K562 (cell line): ENCODE results near the gene SHB. TPM values are rescaled to one million over a fixed set of nuclear protein-coding genes. Genes with fewer than 3 reads are reported as not detected.

Experiments
- ATAC-seq: fragments of 200-7000 bp; cut with Tn5 transposase; 3 replicates; pipeline ENCODE4 v1.9.1; 2020; ENCODE audit warnings: moderate library complexity
- BruUV-seq: library from RNA; stranded (reverse); fragments of 400-500 nt; replicated peaks from 2 replicates; lab custom pipeline; 2021; lab: Mats Ljungman, UMichigan
- CTCF ChIA-PET: fragments of 300-600 bp; formaldehyde crosslinking; extraction: SDS; loops from one replicate; lab custom pipeline; 2021; ENCODE audit warnings: low intra/inter-chr PET ratio; lab: Yijun Ruan, JAX
- POLR2A ChIA-PET: fragments of 300-600, 350-650 bp; sonication (Branson Sonifier 250); formaldehyde crosslinking; extraction: SDS; loops from one replicate; lab custom pipeline; 2021; ENCODE audit warnings: antibody characterized with exemption, inconsistent platforms; lab: Yijun Ruan, JAX
- DNase-seq, 4 experiments: peaks; one replicate each; pipeline versions ENCODE4 v3.0.0 to v3.0.0-alpha.2; 2011 to 2018; ENCODE audit warnings: low spot score in 3 of 4, mixed read lengths in 3 of 4; ENCODE audit errors: extremely low read depth in 1 of 4
- FAIRE-seq: peaks from 2 replicates; lab custom pipeline; 2011; peaks lifted over from hg19 to GRCh38; lab: Jason Lieb, UNC
- H2AFZ ChIP-seq: 2 replicates; pipeline ENCODE4 v1.6.0; 2011; ENCODE audit warnings: low read depth, low read length, control low read depth, inconsistent platforms
- H3K27ac ChIP-seq: fragments of 200-600 bp; 3 replicates; pipeline ENCODE4 v1.8.0; 2011; ENCODE audit warnings: low read depth, mild to moderate bottlenecking, control low read depth, inconsistent platforms, low read length, moderate library complexity, mixed read lengths; ENCODE audit errors: extremely low read depth
- H3K27me3 ChIP-seq, 2 experiments: fragments of 300-600 bp in 1 of 2; 2 replicates in 1 of 2; 3 replicates in 1 of 2; pipeline versions ENCODE4 v1.6.0 to v1.8.0; 2011; ENCODE audit warnings: inconsistent platforms in 2 of 2, low read length in 2 of 2, mild to moderate bottlenecking in 1 of 2, mixed read lengths in 1 of 2, moderate library complexity in 1 of 2; ENCODE audit not compliant: control insufficient read depth in 2 of 2, insufficient read depth in 2 of 2
- H3K36me3 ChIP-seq: fragments of 300-600 bp; 3 replicates; pipeline ENCODE4 v1.8.0; 2011; ENCODE audit warnings: mild to moderate bottlenecking, low read length, inconsistent platforms; ENCODE audit not compliant: control insufficient read depth, insufficient read depth
- H3K4me1 ChIP-seq, 2 experiments: fragments of 200-600 bp in 1 of 2; replicated peaks in 1 of 2; 2 replicates in 1 of 2; 3 replicates in 1 of 2; pipeline versions ENCODE4 v1.5.1 to v1.8.0; 2011; ENCODE audit warnings: inconsistent platforms in 2 of 2, low read length in 2 of 2, mild to moderate bottlenecking in 1 of 2, mixed read lengths in 1 of 2, moderate library complexity in 1 of 2; ENCODE audit not compliant: control insufficient read depth in 2 of 2, insufficient read depth in 2 of 2
- H3K4me2 ChIP-seq: 2 replicates; pipeline ENCODE4 v1.6.1; 2011; ENCODE audit warnings: low read length, control low read depth, inconsistent platforms, mixed read lengths; ENCODE audit not compliant: insufficient read depth
- H3K4me3 ChIP-seq: fragments of 200-600 bp; sonication (generic), shearing (Covaris generic); 2 replicates; pipeline ENCODE4 v1.5.1; 2016; ENCODE audit warnings: control low read depth, inconsistent platforms
- H3K79me2 ChIP-seq: fragments of 200-600 bp; 3 replicates; pipeline ENCODE4 v1.8.0; 2011; ENCODE audit warnings: low read length, inconsistent platforms; ENCODE audit not compliant: control insufficient read depth, insufficient read depth
- H3K9ac ChIP-seq, 2 experiments: 2 replicates each; pipeline versions ENCODE4 v1.6.0 to v1.6.1; 2011; ENCODE audit warnings: low read depth in 2 of 2, low read length in 2 of 2, control low read depth in 1 of 2, inconsistent platforms in 1 of 2, mild to moderate bottlenecking in 1 of 2, mixed read lengths in 1 of 2; ENCODE audit not compliant: insufficient read depth in 1 of 2
- H3K9me1 ChIP-seq: one replicate; pipeline ENCODE4 v1.6.0; 2011; ENCODE audit warnings: inconsistent platforms, mild to moderate bottlenecking, low read length, moderate library complexity; ENCODE audit not compliant: control insufficient read depth, insufficient read depth
- H3K9me3 ChIP-seq: replicated peaks from 2 replicates; pipeline ENCODE4 v1.5.1; 2011; ENCODE audit warnings: low read depth, low read length, inconsistent platforms; ENCODE audit not compliant: control insufficient read depth, insufficient read depth
- H4K20me1 ChIP-seq: replicated peaks from 2 replicates; pipeline ENCODE4 v1.6.1; 2011; ENCODE audit warnings: low read length, inconsistent platforms, mixed read lengths; ENCODE audit not compliant: control insufficient read depth, insufficient read depth
- ASH1L ChIP-seq: fragments of 450-650 bp; IDR thresholded peaks from 2 replicates; pipeline ENCODE4 v1.6.1; 2018; ENCODE audit warnings: borderline replicate concordance, mild to moderate bottlenecking, low read depth; ENCODE audit not compliant: partially characterized antibody
- CBFA2T3 ChIP-seq: fragments of 450-650 bp; IDR thresholded peaks from 2 replicates; pipeline ENCODE4 v1.6.1; 2017
- HCFC1 ChIP-seq: IDR thresholded peaks from 2 replicates; pipeline ENCODE4 v1.6.1; 2012; ENCODE audit warnings: low read depth, low read length, improper control_type of control experiment
- KDM4B ChIP-seq, 2 experiments: fragments of 450-650 bp in 1 of 2; sonication (generic) in 1 of 2; IDR thresholded peaks; 2 replicates each; pipeline ENCODE4 v1.6.1; 2016 to 2017; ENCODE audit warnings: borderline replicate concordance in 2 of 2, antibody characterized with exemption in 1 of 2, low read depth in 1 of 2, mild to moderate bottlenecking in 1 of 2
- NBN ChIP-seq: fragments of 450-650 bp; IDR thresholded peaks from 2 replicates; pipeline ENCODE4 v1.6.1; 2016; ENCODE audit warnings: low read depth, mild to moderate bottlenecking
- POLR2A ChIP-seq: fragments of 450-650 bp; conservative IDR thresholded peaks from 2 replicates; pipeline ENCODE4 v1.6.1; 2016
- RHOXF2B ChIP-seq: fragments of 250-450 bp; sonication (Bioruptor Pico); conservative IDR thresholded peaks from 2 replicates; pipeline ENCODE4 v1.5.1; 2021
- TOE1 ChIP-seq, 2 experiments: fragments of 450-650 bp in 1 of 2; sonication (generic) in 1 of 2; formaldehyde crosslinking in 1 of 2; IDR thresholded peaks; 2 replicates each; pipeline versions ENCODE4 v1.7.1 to v1.8.0; 2016 to 2022; ENCODE audit warnings: borderline replicate concordance in 2 of 2, mild to moderate bottlenecking in 2 of 2, antibody characterized with exemption in 1 of 2, inconsistent platforms in 1 of 2, low read depth in 1 of 2, missing genetic modification reagents in 1 of 2, moderate library complexity in 1 of 2
- ZNF24 ChIP-seq: fragments of 450-650 bp; IDR thresholded peaks from 2 replicates; pipeline ENCODE4 v1.6.1; 2016
- WGBS: fragments of 100-300 bp; shearing (Covaris generic); methylation state at CpG from one replicate; pipeline ENCODE4 v1.1.6; 2016; ENCODE audit warnings: low coverage, mixed read lengths; ENCODE audit not compliant: insufficient coverage; ENCODE audit errors: missing lambda C conversion rate; 5-methylcytosine and 5-hydroxymethylcytosine counted together
- in situ Hi-C: fragments of 300-500 bp; cut with MboI; formaldehyde crosslinking; loops from 4 replicates; pipeline ENCODE4 v1.15.0; 2018; ENCODE audit warnings: inconsistent platforms, mixed read lengths
- intact Hi-C: fragments of 100-400 bp; cut with micrococcal nuclease; formaldehyde crosslinking; loops from 2 replicates; pipeline ENCODE4 v1.14.2; 2022
- polyA plus RNA-seq, 8 experiments: library from polyadenylated mRNA; depleted of rRNA in 4 of 8; stranded (reverse) in 5 of 8; unstranded in 3 of 8; fragments of >200 nt; fragmentation: Nextera tagmentation in 2 of 8; fragmentation: Illumina TruSeq in 1 of 8; extraction: Ambion mirVana in 2 of 8; extraction: Trizol in 1 of 8; gene quantifications; 2 replicates each; pipeline versions ENCODE4 v1.2.1 to v1.2.3, GENCODE V29; 2011 to 2014; ENCODE audit warnings: inconsistent platforms in 1 of 8, missing spikeins in 1 of 8
- total RNA-seq, 7 experiments: library from RNA; depleted of rRNA in 6 of 7; stranded (reverse); fragments of >200 nt in 6 of 7; fragmentation: Illumina TruSeq in 2 of 7; extraction: Trizol in 2 of 7; gene quantifications; 2 replicates each; pipeline versions ENCODE4 v1.2.1 to v1.2.3, GENCODE V29; 2011 to 2021; ENCODE audit warnings: low replicate concordance in 1 of 7
- TF ChIP-seq, protein P1 (sequence below): sonication (generic); formaldehyde crosslinking; IDR thresholded peaks from 2 replicates; pipeline ENCODE4 v1.8.0; 2022; ENCODE audit warnings: missing genetic modification reagents, mild to moderate bottlenecking, borderline replicate concordance

The SHB gene
- total and polyA plus RNA-seq, 9 of the 15 experiments (the other 6 are each of a cell fraction or from before 2014, with no cell fraction given): 0.78 to 16.0 (median 5.3) TPM

DNA sequence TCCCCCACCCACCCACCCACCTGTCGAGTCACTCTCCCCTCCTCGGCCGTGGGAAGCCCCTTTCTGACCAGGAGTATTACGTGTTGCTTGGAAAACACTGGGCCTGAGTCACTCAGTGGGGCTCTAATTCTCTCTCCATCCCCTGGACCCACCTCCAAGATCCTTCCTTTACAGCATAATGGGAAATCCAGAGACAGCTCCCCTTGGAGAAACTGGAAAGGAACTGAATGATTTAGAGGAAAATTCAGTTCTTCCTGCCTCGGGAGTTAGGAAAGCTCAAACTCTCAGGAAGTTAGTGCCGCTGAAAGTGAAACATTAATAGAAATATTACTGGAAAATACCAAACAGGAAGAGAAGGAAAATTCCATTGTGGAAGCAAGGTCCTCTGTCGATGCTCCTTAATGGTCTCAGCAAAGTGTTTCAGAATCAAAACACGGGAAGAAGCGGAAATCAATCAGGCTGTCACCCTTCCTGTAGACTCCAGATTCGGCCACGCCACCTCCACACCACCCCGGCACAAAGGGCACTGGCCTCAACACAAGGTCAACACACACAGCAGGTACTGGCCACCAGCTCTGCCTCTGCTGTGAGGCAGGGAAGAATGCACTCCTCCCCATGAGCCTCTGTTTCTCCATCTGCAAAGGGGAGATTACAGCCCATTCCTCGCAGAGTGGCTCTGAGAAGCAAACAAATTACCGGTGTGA, 9.6 kb downstream of the SHB start (continued):
- TF ChIP-seq NBN: no peak
- TF ChIP-seq ASH1L: no peak
- TF ChIP-seq CBFA2T3: peak; percentile 45; the same call in 1 of the 2 replicates
- no peak for TF ChIP-seq POLR2A
- no peak for TF ChIP-seq RHOXF2B (CRISPR knock-in tag)

DNA sequence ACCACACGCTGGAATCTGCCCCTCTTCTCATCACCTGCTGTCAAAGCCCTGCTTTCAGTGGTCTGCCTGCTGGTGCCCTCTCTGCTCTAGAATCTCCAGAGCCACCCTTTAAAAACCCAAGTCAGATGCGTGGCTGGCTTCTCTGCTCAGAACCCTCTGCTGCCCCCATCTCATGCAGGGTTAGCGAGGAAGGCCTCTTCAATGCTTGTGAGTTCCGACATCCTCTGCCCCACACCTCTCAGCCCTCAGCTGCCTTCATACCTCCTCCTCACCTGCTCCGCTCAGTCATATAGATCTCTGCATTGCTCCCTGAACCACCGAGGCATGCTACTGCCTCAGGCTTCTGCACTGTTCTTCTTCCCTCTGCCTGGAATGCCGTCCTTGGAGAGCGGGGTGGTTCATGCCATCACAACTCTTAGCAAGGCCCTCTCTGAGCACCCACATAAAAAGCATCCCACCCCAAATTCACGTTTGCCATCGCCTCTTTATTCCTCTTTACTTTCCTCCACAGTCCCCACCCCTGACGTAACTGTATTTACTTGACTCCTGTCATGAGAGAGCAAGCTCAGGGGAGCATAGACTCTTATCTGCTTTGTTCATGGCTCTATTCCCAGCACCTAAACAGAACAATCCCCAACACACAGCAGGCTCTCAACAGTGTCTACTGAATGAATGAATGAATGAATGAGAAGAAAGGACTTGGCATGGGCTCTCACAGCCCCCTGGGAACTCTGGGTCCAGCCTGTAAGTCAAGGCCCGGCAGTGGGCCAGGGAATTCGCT, 10.4 kb downstream of the SHB start:
- Histone ChIP-seq H3K9ac (peak overlapping the region in 1 of 2 experiments; percentile 39; a peak in 1 of 4 replicates), H3K4me1 (peaks cover 26 to 40% of the 10 kb centered on the region in 2 experiments), H3K27me3 (no peaks in the 10 kb centered on the region), H3K4me2 (no peak overlapping the region), H3K9me3 (no peaks in the 10 kb centered on the region), H4K20me1 (peaks cover 30% of the 10 kb centered on the region; the same call in 1 of the 2 replicates), H3K36me3 (peaks cover 15% of the 10 kb centered on the region; the same call in 2 of the 3 replicates), H3K27ac (no peak overlapping the region), H3K4me3 (no peak overlapping the region), H3K79me2 (peaks cover 51% of the 10 kb centered on the region), H3K9me1 (peaks cover 5% of the 10 kb centered on the region), H2AFZ (no peak overlapping the region)
- POLR2A ChIA-PET: interaction anchor here (0.7 to 1.9 kb wide), 5 partner anchors 10 to 19 kb away, joined by 3 to 6 read pairs (median 3); partner anchors contain the start of gene SHB
- DNase-seq (no peak), FAIRE-seq (peak; percentile 15), ATAC-seq (peak; percentile 57)
- in situ Hi-C loops (no loop called here), intact Hi-C loops (no loop called here)
- CTCF ChIA-PET: no interaction called here
- no TSS peak for BruUV-seq
- peak; percentile 86 for TF ChIP-seq ZNF24
- no peak for TF ChIP-seq HCFC1
- TF ChIP-seq, protein P1, sequence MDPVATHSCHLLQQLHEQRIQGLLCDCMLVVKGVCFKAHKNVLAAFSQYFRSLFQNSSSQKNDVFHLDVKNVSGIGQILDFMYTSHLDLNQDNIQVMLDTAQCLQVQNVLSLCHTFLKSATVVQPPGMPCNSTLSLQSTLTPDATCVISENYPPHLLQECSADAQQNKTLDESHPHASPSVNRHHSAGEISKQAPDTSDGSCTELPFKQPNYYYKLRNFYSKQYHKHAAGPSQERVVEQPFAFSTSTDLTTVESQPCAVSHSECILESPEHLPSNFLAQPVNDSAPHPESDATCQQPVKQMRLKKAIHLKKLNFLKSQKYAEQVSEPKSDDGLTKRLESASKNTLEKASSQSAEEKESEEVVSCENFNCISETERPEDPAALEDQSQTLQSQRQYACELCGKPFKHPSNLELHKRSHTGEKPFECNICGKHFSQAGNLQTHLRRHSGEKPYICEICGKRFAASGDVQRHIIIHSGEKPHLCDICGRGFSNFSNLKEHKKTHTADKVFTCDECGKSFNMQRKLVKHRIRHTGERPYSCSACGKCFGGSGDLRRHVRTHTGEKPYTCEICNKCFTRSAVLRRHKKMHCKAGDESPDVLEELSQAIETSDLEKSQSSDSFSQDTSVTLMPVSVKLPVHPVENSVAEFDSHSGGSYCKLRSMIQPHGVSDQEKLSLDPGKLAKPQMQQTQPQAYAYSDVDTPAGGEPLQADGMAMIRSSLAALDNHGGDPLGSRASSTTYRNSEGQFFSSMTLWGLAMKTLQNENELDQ (CRISPR knock-in tag): no peak
- no peak for TF ChIP-seq KDM4B (IDR thresholded peaks at IDR 0.05; ENCODE audit: borderline replicate concordance in 2 of 2, low read depth in 1 of 2)
- TF ChIP-seq TOE1 (IDR thresholded peaks at IDR 0.05; ENCODE audit: borderline replicate concordance): no peak
- no peak for TF ChIP-seq TOE1 (CRISPR knock-in tag; IDR thresholded peaks at IDR 0.05; ENCODE audit: borderline replicate concordance, low read depth)
- 0 out of 2 replicates have a peak, but pooled peaks have one; percentile 7 for TF ChIP-seq CBFA2T3
- 64% methylated on average over 13 of the region's 13 CpGs for WGBS
